GM19193 (cell line): Measurements from ENCODE around the gene DENND1A.

ENCODE experiments used
- POLR2A ChIP-seq: IDR thresholded peaks from 4 replicates; pipeline ENCODE4 v1.6.1; 2011; ENCODE audit not compliant: insufficient read depth, insufficient read length; ENCODE audit errors: extremely low read depth

Gene DENND1A, protein sequence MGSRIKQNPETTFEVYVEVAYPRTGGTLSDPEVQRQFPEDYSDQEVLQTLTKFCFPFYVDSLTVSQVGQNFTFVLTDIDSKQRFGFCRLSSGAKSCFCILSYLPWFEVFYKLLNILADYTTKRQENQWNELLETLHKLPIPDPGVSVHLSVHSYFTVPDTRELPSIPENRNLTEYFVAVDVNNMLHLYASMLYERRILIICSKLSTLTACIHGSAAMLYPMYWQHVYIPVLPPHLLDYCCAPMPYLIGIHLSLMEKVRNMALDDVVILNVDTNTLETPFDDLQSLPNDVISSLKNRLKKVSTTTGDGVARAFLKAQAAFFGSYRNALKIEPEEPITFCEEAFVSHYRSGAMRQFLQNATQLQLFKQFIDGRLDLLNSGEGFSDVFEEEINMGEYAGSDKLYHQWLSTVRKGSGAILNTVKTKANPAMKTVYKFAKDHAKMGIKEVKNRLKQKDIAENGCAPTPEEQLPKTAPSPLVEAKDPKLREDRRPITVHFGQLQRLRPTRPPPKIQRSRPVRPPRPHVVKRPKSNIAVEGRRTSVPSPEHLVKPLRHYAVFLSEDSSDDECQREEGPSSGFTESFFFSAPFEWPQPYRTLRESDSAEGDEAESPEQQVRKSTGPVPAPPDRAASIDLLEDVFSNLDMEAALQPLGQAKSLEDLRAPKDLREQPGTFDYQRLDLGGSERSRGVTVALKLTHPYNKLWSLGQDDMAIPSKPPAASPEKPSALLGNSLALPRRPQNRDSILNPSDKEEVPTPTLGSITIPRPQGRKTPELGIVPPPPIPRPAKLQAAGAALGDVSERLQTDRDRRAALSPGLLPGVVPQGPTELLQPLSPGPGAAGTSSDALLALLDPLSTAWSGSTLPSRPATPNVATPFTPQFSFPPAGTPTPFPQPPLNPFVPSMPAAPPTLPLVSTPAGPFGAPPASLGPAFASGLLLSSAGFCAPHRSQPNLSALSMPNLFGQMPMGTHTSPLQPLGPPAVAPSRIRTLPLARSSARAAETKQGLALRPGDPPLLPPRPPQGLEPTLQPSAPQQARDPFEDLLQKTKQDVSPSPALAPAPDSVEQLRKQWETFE

DNA sequence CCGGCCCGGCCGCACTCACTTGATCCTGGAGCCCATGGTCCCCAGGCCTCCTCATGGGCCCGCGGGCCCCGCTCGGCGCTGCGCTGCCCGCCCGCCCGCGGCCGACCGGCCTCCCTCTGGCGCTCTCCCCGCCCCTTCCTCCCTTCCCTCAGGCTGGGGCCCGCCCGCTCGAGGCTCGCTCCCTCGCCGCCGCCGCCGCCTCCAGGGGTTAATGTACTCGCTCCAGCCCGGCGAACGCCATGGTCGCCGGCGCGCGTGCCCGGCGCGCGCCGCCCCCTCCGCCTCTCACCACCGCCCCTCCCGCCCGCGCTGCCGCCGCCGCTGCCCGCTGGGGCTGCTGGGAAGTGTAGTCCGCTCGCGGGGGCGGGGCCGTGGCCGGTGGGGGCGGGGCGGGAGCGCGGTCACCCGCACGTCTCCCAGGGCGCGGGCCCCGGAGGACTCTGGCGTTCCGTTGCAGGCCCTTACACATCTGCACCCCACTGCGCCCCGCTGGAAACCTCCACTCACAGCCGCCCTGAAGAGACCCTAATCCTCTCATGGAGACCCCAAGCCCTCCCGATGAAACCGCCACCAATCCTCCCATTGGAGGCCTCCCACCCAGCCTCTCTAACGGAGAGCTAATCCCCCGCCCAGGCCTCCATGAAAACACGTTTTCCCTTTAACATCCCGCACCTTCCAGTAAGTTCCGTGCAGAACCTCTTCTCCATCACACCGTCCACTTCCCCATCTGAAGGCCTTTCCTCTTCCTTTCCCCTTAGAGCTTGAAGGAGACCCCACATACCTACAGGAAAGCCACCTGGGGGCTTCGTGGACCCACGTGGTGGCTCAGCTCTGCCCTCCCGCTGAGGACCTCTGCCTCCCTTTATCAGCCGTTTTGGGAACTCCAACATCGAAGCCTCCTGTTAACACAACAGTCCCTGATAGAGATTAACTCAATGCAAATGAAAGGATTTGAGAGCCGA is at the start of gene DENND1A:
Gene DENND1A, minus strand, starts transcription at position 257 of the 962 bp plus-strand sequence. Its CDS starts 221 bp downstream, at position 36.
- peak; percentile 53 for TF ChIP-seq POLR2A

DNA sequence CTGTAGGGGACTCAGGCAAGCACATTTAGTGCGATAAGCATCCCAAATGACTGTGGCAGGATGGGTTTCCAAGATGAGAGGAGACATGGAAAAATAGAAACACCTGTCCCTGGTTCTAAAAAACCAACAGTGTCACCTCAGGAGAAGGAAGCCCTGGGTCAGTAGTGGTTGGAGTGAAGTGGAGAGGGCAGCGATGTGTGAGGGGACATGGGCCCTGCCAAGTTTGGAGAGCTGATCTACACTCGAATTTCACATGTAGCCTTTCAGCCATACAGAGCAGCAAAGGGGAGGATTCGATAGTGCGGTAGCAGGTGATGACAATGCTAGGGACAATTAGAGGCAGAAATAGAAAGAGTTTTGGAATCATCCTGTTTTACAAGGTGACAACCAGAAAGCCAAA is 49.1 kb upstream of the DENND1A start:
- TF ChIP-seq POLR2A: no peak

- no peak for TF ChIP-seq POLR2A
Measured at GRCh38 chr9:123975871-123976270, 45.9 kb upstream of the DENND1A start.

DNA sequence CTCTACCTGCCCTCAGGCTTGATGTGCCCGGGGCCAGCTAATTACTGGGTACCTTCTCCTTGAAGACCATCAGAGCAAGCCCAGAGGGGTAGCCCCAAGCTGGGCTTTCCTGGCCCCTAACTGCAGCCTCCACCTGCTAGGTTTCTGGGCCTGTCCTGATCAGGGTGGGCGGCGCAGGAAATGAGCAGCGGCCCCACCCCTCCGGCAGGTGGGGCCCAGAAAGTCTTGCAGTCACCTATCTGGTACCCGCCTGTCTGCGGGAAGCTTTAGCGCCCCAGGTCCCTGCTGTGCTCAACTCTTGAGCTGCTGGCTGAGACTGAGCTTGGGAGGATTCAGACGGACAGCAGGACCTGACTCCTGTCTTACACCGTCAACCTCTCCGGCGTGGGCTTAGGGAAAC is 44.5 kb upstream of the DENND1A start:
- no peak for TF ChIP-seq POLR2A

DNA sequence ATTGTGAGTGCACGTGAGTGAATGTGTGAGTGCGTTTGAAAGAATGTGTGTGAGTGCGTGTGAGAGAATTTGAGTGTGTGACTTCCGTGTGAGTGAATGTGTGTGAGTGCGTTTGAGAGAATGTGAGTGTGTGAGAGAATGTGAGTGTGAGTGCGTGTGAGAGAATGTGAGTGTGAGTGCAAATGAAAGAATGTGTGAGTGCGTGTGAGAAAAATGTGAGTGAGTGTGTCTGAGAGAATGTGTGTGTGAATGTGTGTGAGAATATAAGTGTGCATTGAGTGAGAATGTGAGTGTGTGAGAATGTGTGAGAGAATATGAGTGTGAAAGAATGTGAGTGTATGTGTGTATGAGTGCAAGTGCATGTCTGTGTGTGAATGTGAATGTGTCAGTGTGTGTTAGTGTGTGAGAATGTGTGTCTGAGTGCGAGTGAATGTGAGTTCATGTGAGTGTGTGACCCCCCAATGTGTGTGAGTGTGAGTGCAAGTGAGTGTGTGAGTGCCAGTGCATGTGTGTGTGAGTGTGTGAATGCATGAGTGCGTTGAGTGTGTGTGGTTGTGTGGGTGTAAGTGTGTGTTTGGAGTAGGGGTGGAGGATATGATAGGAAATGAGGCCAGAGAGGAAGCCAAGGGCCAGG is 43.8 kb upstream of the DENND1A start:
- TF ChIP-seq POLR2A: no peak

- TF ChIP-seq POLR2A: no peak
Measured at GRCh38 chr9:123972618-123973017, 42.7 kb upstream of the DENND1A start.

- no peak for TF ChIP-seq POLR2A
Measured at GRCh38 chr9:123967323-123967722, 37.4 kb upstream of the DENND1A start.

DNA sequence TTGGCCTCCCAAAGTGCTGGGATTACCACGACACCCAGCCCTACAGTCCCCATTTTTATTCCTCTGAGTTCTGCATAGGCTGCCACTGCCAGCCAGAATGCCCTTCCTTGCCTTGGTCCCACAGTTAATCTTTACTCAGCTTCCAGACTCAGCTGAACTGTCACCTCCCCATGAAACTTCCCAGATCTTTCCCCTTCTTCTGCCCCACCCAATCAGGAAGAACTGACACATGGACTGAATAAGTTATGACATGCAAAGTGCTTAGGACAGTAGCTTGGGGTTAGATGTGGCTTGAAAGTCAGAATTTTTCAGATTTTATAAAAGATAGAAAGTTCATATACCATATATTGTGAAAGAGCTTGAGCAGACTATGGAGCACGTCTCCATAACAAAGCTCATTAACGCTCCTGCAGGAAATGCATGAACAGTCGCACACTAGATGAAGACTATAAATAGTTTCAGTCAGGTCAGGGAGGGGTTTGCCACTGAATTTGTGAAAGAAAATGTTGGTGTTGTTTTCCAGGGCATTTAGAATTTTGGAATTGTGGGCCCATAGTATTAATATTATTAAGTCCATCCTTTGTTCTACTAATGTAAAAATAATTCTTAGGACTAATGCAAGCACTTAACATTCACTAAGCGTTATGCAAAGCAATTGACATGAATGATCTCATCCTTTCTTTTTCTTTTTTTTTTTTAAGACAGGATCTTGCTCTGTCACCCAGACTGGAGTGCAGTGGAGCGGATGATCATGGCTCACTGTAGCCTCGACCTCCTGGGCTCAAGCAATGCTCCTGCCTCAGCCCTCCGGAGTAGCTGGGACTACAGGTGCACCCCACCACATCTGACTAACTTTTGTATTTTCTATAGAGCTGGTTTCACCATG is 36.1 kb upstream of the DENND1A start:
- TF ChIP-seq POLR2A: no peak

GRCh38 chr9:123964761-123965160 is 34.8 kb upstream of the DENND1A start:
- TF ChIP-seq POLR2A: no peak

DNA sequence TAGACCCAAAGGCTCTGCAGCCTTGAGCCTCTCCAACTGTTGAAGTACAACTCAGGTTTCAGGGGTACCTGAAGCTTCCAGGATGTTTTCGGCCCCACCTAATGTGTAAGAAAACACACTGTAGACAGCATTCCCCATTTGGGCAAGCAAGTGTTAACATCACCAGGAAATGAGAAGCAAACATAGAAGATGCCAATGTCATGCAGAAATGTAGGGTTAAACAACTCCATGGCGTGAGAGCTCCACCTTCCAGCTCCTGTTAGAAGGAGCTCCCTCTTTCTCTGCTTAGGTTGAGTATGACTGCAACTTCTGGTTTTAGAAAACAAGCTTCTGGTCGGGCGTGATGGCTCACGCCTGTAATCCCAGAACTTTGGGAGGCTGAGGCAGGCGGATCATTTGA is 31.0 kb upstream of the DENND1A start:
- TF ChIP-seq POLR2A: no peak

DNA sequence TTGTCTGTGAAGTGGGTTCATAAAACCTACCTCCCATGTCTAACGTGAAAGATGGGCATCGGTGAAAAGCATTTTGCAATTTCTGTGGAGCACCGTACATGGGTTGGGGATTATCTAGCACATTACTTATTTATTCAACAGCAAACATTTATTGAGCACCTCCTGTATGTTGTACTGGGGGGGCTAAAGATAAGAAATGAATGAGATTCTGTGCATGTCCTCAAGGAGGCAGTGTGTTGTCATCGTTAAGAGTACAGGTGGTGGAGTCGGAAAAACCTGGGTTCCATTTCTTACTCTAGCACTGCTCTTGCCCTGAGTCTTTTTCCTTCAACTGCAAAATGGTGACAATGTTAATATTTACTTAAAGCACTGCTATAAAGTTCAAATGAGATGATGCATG is 30.4 kb upstream of the DENND1A start:
- no peak for TF ChIP-seq POLR2A

GRCh38 chr9:123959787-123960186 is 29.9 kb upstream of the DENND1A start:
- no peak for TF ChIP-seq POLR2A

- TF ChIP-seq POLR2A: no peak
Measured at GRCh38 chr9:123957731-123958130, 27.8 kb upstream of the DENND1A start.

- no peak for TF ChIP-seq POLR2A
Measured at GRCh38 chr9:123957168-123957721, 27.3 kb upstream of the DENND1A start.
